NCI-H2227 (cell line): ENCODE data around the gene OSBP2.

Source experiments
- DNase-seq: peaks from one replicate; lab custom pipeline; 2025; ENCODE audit not compliant: unreplicated experiment; lab: John Stamatoyannopoulos, UW

The OSBP2 gene

DNA sequence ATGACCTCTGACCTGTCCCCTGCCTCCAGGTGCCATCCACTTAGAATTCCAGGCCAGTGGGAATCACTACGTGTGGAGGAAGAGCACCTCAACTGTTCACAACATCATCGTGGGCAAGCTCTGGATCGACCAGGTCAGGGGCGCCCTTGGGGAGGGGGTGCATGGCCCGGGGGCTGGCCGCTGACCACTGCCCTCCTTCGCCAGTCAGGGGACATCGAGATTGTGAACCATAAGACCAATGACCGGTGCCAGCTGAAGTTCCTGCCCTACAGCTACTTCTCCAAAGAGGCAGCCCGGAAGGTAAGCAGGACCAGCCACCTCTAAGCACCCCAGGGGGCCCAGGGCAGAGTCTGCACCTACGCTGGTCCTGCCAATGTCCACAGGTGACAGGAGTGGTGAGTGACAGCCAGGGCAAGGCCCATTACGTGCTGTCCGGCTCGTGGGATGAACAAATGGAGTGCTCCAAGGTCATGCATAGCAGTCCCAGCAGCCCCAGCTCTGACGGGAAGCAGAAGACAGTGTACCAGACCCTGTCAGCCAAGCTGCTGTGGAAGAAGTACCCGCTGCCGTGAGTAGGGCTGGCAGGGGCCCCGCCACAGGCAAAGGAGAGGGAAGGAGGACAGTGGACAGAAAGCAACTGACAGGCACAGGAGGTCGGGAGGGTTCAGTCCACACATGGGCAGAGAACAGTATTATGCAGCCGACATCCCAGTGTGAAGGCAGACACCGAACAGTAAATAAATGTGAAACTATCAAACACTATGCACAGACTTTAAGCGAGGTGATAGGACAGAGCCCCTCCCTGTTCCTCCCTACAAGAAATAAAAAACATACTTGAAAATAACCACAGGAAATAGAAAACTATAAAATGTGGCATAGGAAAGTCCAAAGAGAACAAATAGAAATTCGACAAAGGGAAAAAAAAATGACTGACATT lies 199.0 kb downstream of the OSBP2 start:
- DNase-seq: no peak

DNA sequence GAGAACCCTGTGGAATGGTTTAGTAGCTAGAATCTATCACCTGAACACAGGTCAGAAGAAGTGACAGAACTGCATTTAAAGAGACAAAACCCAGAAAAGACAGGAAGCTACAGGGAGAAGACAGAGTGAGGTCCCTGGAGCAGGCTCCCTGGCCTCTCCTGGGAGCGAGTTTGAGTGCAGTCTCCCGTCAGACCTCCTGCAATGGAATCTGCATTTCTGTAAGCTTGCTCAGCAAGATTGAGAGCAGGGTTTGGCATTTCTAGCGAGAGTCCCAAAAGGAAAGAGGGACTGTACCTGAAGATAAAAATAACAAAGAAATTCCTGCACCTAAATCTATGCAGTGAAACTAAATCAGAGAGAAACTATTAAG lies 199.7 kb downstream of the OSBP2 start:
- no peak for DNase-seq

GRCh38 chr22:30902496-30903357 lies 208.1 kb downstream of the OSBP2 start:
- DNase-seq: no peak

DNA sequence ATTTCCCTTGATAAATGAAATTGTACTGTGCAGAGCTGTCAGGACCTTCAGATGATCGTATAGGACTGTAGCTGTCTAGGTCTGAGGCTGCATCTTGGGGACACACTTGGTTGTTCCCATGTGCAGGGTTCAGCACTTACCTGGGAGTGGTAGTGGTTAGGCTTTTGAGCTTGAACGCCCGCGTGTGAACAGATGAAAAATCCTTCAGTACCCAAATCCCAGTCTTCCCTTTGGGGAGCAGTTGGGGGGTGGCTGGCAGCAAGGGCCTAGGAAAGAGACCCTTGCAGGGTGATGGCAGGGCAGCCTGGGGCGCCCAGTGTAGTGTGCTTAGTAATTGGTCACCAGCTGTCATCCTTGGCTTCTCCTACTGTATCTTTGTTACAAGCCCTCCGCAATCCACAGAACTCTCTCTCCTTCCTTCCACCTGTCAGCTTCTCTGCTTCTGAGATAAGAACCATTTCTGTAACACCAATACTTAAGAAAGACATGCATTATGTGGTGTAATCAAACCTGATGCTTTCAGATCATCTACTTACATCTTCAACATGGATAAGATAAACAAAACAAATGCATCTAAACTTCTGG lies 209.3 kb downstream of the OSBP2 start:
- DNase-seq: no peak

DNA sequence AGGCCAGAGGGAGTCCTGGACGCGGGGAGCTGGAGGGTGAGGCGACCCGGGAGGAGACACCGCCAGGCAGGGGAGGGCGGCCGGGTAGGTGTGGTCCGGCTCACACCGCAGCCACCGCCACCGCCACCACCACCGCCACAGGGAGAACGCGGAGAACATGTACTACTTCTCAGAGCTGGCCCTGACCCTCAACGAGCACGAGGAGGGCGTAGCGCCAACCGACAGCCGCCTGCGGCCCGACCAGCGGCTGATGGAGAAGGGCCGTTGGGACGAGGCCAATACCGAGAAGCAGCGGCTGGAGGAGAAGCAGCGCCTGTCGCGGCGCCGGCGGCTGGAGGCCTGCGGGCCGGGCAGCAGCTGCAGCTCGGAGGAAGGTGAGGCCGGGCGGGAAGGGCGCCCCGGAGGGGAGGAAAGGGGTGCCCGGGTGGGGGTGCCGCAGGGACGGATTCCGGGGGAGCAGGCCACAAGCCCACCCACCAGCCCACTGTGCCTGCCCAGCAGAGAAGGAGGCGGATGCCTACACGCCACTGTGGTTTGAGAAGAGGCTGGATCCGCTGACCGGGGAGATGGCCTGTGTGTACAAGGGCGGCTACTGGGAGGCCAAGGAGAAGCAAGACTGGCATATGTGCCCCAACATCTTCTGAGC lies 211.1 kb downstream of the OSBP2 start:
- DNase-seq: no peak

DNA sequence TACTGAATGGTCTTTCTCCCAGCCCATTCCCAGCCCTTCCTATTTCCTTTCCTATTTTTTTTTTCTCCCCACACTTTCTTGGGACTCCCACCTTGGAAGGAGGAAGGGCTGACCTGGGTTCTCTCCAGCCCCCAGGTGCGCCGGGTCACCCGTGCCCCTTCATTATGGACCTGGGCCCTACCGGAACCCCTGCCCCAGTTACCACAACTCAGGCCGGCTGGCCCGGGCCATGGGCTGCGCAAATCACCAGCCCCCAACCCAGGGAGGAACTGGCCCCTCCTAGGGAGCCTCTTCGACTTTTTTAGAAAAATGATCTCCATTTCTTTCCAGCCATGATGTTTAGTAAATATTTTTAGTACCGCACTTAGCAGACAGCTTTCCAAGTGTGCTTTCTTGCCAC lies 211.7 kb downstream of the OSBP2 start:
- no peak for DNase-seq

DNA sequence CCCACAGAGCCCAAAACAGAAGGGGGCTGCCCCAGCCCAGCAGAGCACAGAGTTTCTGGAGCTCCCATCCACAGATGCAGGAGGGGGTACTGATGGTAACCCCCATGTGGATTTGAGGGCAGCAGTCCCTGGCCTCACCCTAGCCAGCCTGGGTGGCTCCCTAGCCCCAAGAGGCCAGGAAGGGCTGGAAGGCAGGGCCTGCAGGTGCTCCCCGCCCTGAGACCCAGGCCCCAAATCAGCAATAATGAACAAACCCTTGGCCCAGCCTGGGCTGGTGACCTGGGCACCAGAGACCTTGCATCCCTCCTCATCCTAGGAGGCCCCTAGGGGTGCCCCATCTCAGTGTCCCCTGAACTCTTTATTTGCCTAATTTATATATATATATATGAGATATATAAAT lies 212.3 kb downstream of the OSBP2 start:
- no peak for DNase-seq

- DNase-seq: no peak
Measured at GRCh38 chr22:30908051-30908461, 213.4 kb downstream of the OSBP2 start.

- DNase-seq: no peak
Measured at GRCh38 chr22:30909306-30909705, 214.6 kb downstream of the OSBP2 start.

DNA sequence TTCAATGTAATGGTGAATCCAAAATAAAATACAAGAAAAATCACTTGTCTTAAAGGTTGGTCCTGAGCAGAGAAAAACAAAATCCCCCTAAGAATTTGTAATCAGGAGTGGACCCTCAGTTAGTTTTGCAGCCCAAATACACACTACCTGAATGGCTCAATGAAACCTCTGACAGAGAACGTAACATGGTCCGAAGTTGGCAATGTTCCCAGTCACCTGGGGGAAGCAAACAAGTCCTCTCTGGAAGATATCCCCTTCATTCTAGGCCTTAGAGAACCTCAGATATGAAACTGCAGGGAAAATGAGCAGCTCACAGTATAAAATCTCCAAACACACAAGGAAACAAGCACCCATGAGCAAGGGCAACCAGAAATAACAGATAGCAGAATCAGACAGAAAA lies 215.7 kb downstream of the OSBP2 start:
- DNase-seq: no peak

- DNase-seq: no peak
Measured at GRCh38 chr22:30918761-30919160, 224.1 kb downstream of the OSBP2 start.

GRCh38 chr22:30919973-30920372 lies 225.3 kb downstream of the OSBP2 start:
- no peak for DNase-seq

- DNase-seq: peak; percentile 78
Measured at GRCh38 chr22:30920407-30920806, 225.7 kb downstream of the OSBP2 start.

- DNase-seq: no peak
Measured at GRCh38 chr22:30921108-30921507, 226.4 kb downstream of the OSBP2 start.

GRCh38 chr22:30922151-30922611 lies 227.5 kb downstream of the OSBP2 start:
- peak; percentile 65 for DNase-seq

GRCh38 chr22:30923168-30923900 lies 228.7 kb downstream of the OSBP2 start:
- DNase-seq: no peak

GRCh38 chr22:30925667-30926066 lies 231.0 kb downstream of the OSBP2 start:
- DNase-seq: no peak

DNA sequence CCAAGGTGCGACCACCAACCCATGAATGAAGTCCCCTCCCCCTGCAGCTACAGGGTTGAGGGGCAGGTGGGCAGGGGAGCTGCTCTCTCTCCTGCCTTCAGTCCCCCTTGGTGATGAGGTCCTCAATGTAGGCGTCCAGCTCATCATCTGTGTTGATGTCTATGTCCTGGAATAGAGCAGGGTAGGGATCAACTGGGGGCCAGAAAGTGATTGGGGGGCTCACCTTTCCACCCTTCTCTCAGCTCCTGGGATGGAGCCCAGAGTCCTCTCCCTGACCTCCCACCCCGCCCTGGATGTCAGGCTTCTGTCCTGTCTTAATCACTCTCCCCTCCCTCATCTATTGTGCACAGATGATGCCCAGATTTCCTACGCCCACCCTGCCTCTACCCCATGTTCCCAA lies 232.0 kb downstream of the OSBP2 start:
- no peak for DNase-seq

- no peak for DNase-seq
Measured at GRCh38 chr22:30927806-30928205, 233.1 kb downstream of the OSBP2 start.

DNA sequence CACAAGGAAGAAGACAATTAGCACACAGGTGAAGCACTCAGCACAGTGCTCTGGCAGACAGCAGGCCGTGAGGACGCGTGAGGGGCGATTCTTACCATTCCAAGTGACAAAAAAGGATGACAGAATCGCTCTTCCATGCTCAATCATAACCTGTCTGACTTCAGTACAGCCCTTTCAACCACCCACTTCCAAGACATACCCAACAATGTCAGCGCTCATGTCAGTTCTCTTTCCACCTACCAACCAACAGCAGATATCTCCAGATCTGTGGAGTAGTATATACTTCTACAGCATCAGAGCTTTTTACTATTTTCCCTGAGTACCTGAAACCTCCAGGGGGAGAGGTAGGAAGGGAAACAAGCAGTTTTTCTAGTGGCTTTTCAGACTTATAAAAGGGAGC lies 233.7 kb downstream of the OSBP2 start:
- no peak for DNase-seq
